GM18526 (cell line): ENCODE results near the gene MEGF6.

Experiments used
- POLR2A ChIP-seq: IDR thresholded peaks from 3 replicates; pipeline ENCODE4 v1.6.1; 2011; ENCODE audit not compliant: insufficient read length; ENCODE audit errors: extremely low read depth

MEGF6 gene

DNA sequence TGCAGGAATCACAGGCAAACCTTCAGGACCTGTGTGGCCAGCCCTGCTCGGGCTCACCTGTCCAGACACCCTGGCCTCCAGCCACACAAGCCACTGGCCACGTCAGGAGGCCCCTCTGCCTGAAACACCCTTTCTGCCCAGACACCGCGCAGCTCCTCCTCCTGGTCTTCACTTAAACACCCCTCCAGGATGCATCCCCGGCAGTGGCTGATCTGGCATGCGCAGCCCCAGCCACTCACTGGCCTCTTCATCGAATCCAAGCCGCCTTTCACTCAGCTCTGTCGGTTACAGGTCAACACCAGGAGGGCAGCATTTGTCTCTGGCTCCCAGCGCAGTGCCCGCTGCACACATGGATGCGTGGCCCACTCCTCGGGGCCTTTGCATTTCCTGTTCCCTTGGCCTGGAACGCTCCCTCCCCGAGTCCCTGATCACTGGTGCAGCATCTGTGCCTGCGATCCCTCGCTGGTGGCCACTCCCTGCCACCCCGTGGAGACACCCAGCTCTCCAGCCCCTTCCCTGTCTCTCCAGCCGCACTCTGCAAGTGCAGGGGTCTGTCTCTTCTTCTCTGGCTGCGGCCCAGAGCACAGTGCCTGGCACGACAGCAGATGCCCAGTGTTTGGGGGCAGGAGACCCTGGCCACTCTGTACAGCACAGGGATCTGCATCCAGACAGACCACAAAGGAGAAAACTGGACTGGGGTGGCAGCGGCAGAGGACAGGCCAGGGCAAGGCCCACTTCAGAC, 22.9 kb upstream of the MEGF6 start:
- no peak for TF ChIP-seq POLR2A

DNA sequence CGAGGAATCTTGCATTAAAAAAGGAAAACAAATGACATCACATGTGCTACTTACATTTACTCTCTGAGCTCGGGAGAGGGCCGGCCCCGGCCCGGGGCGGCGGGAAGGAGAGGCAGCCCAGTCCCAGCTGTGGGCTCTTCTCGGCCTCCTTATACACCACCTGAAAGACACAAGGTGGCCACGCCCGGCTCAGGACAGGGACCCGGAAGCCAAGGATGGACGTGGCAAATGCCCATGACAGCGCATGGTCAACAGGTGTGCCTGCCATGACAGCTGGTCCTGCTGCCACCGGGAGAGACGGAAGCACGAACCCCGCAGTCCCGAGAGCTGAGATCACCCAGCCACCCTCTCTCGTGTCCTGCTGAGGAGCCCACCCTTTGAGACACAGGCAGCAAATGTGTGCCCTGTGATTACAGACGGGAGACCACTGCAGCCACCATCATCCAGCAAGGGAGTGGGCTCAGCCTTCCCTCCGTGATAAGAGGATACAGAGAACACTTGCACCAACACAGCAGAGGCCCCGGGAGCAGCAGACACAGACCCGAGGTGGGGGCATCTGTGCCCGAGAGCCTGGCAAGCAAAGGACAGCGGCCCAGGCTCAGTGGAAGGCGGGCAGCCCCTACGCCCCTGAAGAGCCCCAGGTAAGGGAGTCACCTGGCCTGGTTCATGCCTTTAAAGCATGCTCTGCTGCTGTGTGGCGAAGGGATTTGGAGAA, 22.2 kb upstream of the MEGF6 start:
- no peak for TF ChIP-seq POLR2A

DNA sequence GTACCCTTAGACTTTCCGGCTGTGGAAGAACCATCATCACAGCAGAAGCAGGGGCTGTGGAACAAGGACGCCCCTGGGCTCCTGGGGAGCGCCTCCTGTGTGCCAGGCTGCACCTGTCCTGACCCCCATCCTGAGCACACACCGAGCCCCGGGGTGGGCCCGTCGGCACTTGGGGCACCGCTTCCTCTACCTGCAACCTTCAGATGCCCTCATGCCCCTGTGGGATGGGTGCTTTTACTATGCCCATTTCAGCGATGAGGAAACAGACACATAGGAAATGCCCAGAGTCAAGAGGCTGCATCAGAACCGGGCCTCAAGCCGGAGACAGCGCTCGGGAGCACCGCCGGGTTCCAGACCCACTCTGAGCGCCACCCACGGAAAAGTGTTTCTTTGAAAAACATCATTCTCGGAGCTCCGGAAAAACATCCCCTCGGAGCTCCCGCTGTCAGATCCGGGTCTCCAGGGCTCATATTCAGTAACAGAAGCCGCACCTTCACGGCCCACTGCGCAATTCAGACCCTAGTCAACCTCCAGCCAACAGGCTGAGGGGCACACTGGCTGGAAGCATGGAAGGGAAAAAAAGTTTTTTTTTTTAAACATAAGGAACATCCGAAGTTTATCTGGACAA, 21.5 kb upstream of the MEGF6 start:
- TF ChIP-seq POLR2A, result no peak

DNA sequence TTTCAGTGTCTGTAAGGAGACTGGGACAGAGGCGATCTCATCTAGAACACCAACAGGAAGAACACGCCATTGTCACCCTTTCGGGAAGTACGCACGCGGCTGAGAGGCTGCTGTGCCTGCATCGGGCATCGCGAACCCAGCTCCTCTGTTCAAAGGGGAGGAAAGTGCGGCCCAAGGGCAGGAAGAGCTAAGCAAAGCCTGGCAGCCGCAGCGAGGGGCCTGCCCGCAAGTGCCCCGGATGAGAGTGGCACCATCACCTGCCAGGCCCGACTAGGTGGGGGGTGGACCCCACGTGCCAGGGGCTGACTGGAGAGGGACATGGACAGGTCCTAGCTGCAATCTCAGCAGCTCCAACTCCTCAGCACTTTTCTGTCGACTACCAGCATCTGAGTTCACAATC, 21.0 kb upstream of the MEGF6 start:
- TF ChIP-seq POLR2A, result no peak

DNA sequence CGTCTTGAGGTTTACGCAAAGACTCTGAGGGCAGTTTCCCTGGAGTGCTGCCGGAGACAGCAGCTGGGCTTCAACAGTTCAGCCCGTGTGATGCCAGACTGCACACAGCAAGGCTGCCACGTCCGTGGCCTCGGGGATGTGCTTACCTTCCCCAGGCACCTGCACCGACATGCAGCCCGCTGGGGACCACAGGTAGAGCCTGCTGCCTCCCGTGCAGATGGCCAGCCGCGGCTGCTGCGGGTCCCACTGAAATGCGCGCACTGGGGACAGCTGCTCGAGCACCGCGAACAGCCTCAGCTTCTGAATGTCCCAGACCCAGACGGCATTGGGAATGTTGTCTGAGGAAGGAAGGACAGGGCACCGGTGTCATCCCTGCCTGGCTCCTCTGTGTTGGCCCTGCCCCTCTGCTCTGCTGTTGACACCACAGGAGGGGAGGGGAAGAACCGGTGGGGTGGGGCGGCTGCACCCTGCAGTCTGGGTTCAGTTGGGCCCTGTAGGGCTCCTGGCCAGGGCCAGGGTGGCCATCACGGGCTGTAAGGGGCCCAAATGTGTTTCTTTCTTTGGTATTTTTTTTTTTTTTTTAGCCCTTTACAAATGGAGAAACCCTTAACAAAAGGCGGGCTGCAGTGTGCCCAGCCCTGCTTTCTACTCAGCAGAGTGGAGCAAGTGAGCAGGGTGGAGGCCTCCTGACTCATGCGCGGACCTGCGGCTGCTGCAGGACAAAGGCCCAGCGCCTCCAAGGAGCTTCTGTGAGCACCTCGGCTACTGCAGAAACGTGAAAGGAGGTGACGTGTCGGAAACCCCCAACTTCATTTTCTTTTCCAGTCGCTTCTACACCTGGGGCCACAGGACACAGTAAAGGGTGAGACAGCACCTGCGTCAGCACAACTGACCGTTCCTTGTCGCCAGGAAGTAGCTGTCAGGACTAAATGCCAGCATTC, 20.3 kb upstream of the MEGF6 start:
- no peak for TF ChIP-seq POLR2A

DNA sequence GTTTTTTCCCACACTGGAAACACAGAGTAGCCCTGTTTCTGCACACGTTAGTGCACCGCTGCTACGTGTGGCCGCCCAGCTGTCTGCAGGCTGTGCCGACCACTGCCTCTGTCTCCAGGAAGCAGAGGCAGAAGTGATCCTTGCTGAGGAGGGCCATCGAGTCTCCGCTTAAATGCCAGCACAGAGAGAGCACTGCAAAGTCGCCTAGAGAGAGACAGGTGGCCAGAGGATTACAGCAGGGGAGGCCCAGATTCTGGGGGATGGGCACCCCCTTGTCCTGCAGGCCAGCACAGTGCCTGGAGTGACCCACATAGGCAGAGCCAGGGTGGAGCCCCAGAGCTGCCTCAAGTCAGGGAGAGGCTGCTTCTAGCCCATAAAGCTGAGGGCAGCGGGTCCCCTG, 19.6 kb upstream of the MEGF6 start:
- TF ChIP-seq POLR2A, result no peak

DNA sequence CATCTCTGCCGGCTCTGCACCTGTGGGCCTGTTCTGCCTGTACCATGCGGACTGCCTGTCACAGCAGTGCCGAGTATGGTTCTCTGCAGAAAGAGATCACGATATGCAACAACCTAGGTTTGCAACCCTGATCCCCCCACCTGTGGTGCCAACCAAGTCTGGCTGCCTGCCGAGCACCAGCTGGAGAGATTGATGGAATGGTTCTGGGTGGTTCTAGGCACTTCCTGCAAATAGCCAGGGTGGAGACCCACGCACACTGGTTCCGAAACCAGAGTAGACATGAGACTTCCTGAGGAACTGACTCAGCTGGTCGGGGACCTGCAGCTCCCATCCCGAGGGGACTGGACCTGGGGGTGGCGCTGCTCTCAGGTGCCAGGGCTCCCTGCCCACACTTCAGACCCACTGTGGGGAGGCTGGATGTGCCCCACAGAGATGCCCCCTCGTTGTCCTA, 18.9 kb upstream of the MEGF6 start:
- TF ChIP-seq POLR2A, result no peak

DNA sequence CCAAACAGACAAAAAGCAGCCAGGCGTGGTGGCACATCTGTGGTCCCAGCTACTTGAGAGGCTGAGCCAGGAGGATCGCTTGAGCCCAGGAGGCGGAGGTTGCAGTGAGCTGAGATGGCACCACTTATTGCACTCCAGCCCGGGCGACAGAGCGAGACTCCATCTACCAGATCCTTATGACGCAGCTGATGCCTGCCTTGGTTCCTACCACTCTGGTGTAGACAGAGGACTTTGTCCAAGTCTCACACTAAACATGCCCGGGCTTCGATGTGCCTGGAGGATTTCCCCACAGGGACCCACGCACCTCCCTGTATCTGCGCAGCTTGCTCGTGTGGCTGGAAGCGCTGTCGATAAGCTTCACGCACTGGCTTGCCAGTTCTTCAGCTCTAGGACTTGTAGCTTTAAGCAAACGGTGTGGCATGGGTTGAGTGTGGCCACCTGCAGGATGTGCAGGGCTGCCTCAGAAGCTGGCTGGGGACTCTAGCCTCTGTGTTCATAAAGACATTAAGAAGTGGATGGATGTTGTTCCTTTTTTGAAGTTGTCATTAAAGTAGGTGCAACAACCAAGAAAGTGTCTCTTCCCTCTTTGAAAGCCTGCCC, 18.4 kb upstream of the MEGF6 start:
- TF ChIP-seq POLR2A, result no peak

DNA sequence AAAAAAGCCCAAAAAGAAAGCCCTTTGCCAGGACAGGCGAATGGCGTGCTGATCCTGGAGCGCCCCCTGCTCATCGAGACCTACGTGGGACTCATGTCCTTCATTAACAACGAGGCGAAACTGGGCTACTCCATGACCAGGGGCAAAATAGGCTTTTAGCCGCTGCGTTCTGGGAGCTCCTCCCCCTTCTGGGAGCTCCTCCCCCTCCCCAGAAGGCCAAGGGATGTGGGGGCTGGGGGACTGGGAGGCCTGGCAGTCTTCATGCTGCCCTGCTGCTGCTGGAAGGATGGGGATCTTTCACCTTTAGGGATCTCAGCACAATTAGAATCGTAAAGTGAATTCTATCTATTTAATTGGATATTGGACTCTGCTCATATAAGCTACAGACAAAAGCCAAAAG, 17.1 kb upstream of the MEGF6 start:
- TF ChIP-seq POLR2A, result no peak

DNA sequence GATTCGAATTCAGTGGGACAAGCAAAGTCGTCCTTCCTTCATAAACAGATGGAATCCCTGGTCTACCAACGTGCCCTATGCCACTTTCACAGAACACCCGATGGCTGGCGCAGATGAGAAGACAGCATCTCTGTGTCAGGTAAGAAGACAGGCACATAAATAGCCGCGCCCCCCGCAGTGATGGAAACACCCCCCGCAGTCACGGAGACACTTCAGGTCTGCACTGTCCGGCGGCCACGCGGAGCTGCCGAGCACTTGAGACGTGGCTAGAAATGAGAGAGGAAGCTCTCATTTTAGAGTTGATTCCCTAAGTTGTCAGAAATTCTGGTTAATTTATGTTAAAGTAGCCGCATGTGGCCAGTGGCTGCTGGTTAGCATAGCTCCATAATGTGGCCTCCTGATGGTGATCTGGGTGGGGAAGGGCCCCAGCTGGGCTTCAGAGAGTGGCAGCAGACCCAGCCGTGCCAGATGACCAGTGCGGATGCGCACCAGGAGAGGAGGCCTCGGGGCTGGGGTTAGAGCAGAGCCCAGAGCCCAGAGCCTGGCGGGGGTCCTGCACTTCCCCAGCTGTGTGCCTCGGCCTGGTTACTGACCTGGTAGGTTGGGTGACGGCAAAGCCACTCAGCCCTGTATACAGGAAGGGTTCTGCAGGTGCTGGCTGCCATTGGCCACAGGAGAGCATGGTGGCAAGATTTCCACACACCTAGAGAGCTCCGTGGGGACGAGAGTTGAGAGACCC, 16.4 kb upstream of the MEGF6 start:
- no peak for TF ChIP-seq POLR2A

DNA sequence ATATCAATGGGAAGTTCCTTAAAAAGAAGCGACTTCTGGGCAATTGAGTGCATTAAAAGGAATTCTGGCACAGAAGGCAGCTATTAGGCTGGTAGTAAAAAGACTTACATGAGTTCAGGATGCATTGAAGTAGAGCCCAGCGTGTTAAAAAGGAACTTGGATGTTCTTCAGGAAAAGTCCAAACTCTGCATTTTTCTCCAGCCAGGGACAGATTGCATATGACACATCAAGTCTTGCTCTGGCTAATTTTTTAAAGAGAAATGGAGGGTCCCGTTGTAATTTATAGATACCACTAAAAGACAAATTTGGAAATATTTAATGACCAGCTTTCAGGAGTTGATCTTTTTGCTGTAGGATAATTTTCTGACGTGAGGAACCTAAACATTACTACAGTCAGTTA, 14.7 kb upstream of the MEGF6 start:
- TF ChIP-seq POLR2A, result no peak

DNA sequence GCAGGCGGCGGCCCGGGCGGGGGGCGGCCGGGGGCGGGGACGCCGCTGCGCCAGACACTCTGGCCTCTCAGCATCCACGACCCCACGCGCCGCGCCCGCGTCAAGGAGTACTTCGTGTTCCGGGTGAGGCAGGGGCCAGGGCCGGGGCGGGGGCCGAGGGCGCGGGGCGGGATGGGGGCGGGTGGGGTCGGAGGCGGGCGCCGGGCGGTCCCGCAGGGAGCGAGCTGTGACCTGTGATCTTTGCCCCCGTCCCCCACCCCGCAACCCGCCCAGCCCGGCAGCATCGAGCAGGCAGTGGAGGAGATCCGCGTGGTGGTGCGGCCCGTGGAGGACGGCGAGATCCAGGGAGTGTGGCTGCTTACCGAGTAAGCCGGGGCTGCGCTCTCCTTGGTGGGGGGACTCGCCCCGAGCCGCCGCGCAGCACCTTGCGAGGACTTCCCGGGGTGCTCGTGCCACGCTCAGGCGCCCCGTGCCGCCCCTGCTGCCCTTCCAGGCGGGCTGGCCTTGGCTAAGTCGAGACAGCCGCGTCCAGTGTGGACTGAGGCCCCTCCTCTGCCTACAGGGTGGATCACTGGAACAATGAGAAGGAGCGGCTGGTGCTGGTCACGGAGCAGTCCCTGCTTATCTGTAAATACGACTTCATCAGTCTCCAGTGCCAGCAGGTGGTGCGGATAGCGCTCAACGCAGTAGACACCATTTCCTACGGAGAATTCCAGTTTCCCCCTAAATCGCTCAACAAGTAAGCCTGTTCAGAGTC, 14.0 kb upstream of the MEGF6 start:
- no peak for TF ChIP-seq POLR2A
